Left renal pelvis (tissue), 4 donors: ENCODE data around the gene PSMB2. TPM values are rescaled to one million over a fixed set of nuclear protein-coding genes. Genes with fewer than 3 reads are reported as not detected.

Source experiments
- DNase-seq, 4 donors: peaks; one replicate each; pipeline ENCODE4 v3.0.0-alpha.2; 2013; ENCODE audit warnings: low read depth in 4 of 4, low spot score in 3 of 4
- polyA plus RNA-seq, 4 donors: library from polyadenylated mRNA; unstranded; fragments of 120-200 nt; gene quantifications; one replicate each; pipeline ENCODE4 v1.2.1, GENCODE V29; 2013; ENCODE audit not compliant: insufficient read length in 4 of 4

PSMB2 gene
- polyA plus RNA-seq, 4 donors, result 71.4 to 91.6 (median 80.1) TPM

DNA sequence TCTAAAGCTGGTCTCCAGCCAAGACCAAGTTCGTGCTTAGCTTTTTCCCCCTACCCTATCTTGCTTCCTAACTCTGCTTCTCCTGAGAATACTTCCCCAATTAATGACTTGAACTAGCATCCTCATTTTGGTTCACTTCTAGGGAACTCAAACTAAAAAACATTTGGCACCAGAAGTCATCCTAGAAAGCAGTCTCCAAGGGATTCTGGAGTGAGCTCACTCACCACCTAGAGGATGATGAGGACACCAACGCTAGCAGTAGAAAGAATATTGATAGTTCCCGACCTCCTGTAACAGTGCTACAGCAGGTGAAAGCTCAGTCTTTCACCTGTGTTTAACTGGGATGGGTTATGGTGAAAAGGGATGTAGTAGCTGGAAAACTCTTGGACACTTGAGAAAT is 4.7 kb upstream of the PSMB2 start:
- no peak for DNase-seq

DNA sequence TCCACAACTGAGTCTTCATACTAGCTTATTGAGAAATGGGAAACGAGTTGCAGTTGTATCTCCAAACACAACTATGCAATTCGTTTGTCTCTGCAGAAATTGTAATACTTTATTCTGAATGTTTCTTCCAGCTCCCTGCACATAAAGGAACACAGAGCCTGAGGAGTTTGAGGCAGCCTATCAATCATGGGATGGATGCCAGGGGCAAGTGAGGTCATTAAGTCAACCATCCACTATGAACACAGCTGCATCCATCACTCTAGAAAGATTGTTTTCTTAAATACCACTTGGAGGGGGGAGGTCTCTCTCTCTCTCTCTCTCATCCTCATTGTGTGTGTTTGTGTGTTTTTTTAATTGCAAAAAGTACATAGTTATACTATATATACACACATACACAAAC is 2.9 kb upstream of the PSMB2 start:
- DNase-seq, result no peak

DNA sequence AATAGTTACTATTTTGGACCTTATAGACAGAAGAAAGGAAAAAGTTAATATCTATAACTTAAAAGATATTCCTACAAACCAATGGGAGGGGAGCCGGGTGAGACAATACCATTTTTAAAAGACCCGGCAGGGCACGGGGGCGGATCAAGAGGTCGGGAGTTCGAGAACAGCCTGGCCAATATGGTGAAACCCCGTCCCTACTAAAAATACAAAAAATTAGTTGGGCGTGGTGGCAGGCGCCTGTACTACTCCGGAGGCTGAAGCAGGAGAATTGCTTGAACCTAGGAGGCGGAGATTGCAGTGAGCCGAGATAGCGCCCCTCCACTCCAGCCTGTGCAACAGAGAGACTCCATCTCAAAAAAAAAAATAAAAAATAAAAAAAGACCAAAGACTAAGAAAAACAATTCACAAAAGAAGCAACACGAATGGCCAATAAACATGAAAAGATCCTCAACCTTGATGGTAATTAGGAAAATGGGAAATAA is 1.2 kb upstream of the PSMB2 start:
- no peak for DNase-seq

DNA sequence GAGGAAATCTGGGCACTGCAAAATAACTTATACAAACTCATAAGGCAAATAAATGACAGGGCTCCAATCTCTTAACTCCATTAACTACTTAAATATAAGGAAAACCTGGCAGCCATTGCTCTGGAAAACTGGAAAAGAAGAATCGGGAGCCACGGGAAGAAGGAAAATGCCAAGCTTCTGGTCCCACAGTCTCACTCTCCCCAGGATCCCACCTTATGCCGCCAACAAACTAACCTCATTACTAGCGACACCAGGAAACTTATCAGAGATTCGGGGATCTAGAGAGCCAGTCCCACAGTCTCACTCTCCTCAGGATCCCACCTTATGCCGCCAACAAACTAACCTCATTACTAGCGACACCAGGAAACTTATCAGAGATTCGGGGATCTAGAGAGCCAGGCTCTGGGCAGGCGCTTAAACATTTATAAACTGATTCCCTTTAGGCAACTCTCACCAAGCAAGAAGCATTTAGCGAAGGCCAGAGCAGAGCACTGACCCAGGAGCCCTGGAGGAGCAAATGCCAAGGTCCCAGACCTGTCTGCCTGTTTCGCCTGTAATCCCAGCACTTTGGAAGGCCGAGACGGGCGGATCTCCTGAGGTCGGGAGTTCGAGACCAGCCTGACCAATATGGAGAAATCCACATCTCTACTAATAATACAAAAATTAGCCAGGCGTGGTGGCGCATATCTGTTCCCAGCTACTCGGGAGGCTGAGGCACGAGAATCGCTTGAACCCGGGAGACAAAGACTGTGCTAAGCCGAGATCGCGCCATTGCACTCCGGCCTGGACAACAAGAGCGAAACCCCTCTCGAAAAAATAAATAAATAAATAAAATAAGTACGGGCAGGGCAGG is 720 bp downstream of the PSMB2 start:
- DNase-seq, result no peak

DNA sequence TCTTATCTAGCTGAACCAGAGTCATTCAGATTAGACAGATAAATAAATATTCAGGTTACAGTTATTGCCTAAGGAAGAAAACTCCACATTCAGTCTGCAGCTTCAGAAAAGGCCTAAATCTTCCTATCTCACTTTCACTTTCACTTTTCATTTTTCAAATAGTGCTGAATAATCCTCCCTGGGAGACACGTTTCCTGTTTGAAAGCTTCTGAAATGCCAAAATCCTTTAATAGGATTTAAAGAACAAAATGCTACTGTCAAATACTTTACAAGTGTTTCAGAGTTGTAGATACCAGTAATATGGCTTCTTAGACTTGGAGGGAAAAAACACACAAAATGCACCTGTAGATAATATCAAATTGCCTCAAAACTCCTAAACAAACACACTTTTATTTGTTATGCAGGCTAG is 3.9 kb downstream of the PSMB2 start:
- DNase-seq, result no peak

DNA sequence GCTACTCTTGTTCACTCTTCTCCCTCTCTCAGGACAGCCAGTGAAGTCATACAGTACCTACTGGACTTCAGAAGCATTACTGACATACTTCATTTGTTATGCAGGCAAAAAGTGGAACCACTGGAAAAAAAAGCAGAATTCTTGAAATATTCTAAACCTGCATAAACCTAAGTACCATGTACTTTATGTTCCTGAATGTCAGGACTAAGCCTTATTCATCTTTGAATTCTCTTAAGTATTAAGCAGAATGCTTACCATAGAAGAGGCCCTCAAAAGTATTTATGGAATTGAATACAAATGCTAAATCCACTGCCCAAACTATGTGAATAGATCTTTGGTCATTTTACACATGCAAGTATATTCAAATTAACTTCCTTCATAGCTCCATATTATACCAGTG is 7.8 kb downstream of the PSMB2 start:
- DNase-seq, result no peak

DNA sequence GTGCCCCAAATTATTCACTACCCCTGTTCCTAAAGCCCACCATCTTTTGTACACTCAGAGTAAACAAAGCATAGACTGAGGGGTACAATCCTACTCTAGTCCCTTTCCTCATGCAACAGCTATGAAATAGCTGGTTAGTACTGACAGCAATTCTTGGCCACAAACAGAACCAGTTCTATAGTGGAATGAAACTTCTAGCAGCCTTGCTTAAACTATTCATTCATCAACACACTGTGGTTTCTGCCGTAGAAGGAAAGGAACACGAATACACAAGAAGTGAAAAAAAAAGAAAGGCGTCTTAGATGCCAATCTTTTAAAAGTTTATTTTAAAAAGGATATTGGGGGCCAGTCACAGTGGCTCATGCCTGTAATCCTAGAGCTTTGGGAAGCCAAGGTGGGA is 9.9 kb downstream of the PSMB2 start:
- DNase-seq, result no peak

DNA sequence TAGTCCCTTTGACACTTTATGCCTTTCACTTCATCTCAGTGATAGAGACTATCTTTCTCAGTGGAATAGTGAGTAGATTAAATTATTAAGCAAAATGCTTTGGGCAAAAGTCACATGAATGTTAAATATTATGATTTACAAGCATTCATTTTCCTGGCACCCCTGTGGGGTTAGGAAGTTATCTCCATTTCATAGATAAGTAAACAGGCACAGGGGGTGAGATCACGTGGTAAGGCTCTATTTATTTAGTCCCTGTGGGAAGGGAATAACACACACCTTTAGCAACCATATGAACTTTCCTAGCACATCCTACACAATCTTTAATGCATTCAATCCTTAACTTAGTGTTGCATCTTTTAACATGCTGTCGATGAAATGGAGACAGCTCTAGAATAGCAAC is 12.3 kb downstream of the PSMB2 start:
- DNase-seq, result no peak

DNA sequence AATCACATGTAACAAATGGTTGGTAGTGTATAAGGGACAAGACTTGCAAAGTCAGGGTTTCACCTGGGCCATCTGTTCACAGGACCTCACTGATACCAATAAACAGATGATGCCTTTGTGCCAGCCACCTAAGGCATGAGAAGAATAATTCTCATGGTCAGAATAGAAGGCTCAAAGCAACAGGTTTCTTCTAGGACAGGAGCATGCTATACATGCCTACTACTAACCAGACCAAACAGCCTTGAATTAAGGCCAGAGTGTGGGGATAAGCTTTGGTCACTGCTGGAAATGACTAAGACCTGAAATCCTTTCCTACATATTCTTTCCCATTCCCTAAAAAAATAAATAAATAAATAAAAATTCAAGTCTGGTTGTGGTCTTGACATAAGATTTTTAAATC is 17.5 kb downstream of the PSMB2 start:
- DNase-seq, result no peak

DNA sequence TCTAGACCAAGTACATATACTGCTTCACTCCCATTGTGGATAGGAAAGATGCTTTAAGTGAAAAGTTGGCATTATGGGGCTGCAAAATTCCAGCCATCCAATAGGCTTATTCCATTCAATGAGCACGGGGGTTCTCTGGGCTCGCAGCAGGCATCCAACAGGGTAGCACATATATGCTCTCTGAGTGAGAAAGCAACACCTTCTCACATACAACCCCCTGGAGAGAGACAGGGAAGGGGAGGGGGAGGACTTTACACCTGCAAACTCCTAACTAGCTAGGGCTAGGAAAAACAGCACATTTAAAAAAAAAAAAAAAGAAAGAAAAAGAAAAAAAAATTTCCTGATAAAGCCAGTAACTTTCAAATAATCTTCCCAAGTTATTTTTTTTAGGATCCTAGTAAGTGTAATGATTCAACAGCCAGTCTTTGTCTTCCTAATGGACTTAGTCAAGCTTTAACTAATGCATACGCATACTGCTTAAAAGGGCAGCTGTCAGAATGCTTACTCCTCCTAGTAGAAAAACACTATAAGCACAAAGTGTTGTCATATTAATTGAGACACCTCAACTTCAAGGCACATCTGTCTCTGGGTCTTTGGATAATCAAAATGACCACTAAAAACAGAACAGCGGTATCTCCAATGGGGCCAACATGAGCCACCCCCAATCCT is 18.7 kb downstream of the PSMB2 start:
- no peak for DNase-seq

DNA sequence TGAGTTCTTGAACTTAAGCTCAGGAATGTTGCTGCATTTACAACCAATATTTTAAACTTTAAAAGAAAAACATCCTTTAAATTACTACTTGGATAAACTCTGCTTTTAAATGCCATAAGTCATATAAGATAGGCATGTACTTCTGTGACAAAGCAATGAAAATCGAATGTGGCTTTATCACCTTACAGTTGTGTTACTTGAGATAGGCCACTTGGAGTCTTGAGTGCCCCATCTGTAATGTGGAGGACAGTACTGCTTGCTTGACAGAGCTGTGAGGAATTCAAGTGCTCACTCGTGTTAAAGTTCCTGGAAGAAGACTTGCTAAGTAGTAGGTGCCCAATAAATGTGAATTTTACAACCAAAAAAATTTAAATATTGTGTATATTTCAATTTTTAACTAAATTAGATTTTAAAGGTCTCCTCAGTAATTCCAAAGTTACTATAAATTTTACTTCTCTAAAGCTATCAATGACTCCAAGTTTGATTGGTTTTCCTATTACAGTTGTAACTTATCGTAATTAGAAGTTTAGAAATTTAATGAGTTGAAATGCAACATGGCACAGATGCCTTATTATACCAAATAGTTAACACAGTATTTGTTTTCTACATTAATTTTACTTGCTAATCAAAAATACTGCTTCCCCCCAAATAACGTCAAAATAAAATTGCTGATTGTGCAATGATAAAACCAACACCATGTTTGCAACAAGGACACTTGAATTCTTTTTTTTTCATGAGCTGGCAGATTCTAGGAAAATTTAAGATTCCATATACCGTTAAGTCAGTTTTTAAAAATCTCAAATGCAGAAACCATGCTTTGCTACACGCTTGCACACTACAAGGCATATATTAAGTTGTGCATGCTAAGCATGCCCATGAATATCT is 21.8 kb downstream of the PSMB2 start:
- no peak for DNase-seq

DNA sequence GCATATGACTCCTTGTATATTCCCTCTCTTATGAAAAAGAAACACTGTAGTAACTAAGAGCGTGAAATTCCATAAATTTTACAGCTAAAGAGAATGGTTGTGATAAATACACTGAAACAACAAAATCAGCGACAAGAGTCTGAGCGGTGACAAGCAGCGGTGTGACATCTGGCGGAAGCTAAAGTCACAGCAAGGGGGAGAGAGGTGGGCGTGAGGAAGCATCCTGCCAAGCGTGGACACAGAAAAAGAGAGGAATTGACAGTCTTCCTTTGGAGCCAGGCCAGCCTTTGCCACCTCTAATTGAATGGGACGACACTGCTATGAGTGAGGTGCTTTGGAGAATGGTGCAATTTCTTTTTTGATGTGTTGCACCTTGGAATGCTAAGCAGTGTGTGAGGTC is 25.9 kb downstream of the PSMB2 start:
- no peak for DNase-seq

DNA sequence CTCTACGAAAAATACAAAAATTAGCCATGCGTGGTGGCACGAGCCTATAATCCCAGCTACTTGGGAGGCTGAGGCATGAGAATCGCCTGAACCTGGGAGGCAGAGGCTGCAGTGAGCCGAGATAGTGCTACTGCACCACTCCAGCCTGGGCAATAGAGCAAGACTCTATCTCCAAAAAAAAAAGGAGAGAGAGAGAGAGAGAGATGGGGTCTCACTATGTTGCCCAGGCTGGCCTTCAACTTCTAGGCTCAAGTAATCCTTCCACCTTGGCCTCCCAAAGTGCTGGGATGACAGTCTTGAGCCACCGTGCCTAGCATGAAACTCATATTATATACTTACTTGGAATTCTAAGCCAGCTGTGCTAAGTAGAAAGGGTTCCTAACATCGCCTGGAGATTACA is 29.7 kb downstream of the PSMB2 start:
- no peak for DNase-seq

DNA sequence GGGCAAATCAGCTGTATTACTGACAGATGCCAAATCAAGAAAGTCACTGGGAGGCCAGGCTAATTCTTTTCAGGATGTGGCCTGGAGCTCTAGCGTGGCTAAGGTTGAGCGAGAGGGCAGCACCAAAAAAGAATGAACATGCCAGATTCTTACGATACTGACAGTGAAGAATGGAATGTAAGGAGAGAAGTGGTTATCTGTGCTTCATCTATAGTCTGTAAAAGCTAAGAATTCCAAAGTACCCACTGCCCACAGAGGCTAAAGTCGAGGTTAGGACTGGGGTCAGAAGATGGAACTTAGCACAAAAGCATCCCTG is 35.5 kb downstream of the PSMB2 start:
- DNase-seq, result no peak

DNA sequence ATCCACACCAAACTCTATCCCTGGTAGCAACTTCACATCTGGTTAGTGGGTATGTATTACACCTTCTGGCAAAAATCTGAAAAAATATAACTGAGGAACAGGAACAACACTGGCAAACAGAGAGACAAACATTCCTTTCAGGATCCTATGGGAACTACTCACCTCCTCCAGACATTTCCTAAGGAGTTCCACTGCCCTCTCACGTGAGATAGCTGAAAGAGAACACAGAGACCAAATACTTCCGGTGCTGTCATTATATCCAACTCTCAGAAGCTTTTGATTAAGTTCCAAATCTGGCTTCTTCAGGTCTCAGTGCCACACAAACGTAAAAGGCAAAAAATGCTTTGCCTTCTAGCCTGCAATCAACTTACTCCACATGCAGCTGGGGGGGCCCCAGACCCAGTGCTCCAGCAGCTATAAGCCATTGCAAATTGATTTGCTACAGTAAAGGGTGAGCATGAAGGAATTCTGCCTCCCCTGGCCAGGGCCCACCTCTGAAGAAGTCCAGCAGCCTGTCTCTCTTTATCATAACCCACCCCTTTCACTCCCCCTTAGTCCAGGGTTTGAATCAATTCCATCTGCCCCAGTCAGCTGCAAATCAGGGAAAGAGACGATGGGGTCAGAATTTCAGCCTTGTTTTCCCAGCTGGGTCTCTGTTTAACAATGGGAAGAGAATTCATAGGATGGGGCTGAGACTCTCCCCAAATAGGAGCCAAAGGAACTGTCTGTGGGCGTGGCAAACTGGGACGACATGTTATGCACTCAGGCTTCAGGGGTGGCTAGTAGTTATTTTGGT is 36.1 kb downstream of the PSMB2 start:
- no peak for DNase-seq

DNA sequence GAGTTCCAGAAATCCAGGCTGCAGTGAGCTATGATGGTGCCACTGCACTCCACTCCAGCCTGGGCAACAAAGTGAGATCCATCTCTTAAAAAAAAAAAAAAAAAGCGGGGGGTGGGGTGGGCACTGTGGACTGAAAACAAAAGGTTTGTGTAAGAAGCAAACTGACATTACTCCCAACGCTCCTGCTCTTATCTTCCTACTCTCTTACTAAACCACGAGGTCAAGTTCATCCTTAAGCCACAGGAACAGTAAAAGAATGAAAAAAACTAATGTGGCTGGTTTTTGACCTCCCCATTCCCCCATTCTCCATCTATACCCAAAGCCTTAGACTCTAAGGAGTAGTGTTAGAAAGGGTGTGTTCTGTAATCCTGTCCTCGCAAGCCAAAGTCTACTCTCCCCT is 37.4 kb downstream of the PSMB2 start:
- DNase-seq, result no peak

DNA sequence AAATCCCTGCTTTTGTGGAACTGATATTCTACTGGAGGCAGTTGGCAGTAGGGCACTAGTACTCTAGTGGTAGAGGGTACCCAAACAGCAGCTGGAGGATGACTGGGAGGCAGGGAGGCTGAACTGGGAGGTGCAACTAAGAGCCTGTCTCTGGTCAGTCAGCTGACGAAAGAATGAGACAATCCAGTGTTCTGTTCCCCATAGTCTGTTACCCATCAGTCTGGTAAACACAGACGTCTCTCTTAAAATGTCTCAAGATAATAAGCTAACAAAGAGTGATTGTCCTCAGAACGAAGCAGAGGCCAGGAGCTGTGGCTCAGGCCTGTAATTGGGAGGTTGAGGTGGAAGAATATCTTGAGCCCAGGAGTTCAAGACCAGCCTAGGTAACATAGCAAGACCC is 37.9 kb downstream of the PSMB2 start:
- no peak for DNase-seq

DNA sequence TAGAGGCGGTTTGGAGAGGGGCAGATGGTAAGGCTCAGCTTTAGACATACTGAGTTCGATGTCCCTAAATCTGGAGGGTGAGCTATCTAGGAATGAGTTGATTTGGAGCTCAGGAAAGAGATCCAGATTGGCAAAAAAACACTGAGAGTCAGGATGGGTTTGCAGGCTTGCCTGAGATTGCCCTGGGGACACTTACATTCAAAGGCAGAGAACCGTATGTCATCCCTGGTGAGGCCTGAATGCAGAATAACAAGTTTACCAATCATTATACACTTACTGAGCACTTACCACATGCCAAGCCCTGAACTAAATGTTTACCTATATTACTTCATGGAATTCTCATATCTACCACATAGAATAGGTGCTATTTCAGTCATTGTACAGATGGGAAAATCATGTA is 40.7 kb downstream of the PSMB2 start:
- DNase-seq, result no peak

DNA sequence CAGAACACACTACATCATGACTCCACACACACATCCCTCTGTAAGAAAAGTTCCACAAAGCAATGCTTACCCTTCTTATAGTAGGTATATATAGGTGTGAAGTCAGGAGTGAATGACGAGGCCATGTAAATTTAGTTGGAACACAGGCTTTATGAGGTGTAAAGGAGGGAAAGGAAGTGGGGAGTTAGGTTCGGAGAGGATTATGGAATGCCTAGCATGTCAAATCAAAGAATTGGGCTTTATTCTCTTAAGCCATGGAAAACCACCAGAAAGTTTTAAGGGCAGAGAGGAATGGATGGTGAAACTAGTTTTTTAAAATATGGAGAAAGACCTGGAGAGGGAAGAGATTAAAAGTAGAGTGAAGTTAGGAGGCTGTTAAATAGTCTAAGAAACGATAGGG is 41.9 kb downstream of the PSMB2 start:
- no peak for DNase-seq

DNA sequence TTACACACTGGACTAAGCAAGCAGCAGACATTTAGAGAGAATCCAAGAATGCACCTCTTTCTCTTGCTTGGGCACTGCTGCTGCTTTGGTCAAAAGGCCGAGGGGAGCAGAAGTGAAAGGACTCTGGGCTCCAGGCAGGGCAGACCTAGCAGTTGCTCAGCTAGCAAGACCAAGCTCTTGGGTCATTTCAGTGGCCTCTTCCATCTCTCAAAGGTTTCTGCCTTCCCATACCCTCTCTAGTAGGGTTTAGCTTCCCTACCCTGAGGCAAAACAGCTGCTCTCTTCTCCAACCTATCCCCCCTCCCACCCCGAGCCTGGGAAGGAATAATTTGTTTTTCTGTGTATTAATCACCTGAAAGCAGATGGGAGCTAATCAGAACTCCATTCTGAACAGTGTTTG is 42.4 kb downstream of the PSMB2 start:
- DNase-seq, result no peak

DNA sequence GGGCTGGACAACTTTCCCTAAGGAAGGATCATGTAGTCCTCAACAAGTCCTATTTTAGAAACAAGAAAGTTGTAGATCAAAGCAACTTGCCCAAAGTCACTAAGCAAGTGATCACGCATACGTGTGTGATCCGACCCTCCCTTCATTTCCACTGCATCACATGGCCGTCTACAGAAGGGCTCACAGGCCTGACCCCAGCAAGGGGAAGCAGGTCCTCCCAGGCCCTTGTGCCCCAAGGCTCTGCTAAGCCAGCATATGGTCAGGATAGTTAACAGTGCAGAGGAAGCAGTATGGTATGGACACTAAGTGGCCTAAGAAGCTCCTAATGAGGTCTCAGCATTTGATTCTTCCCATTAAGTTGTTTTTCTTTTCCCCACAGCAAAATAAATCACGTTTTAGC is 43.5 kb downstream of the PSMB2 start:
- no peak for DNase-seq
